ENCODE results near the gene CSNK2A2. TPM values are rescaled to one million over a fixed set of nuclear protein-coding genes. Genes with fewer than 3 reads are reported as not detected.

Gene CSNK2A2
- total and polyA plus RNA-seq, 7 donors: 14.1 to 79.8 (median 29.5) TPM

DNA sequence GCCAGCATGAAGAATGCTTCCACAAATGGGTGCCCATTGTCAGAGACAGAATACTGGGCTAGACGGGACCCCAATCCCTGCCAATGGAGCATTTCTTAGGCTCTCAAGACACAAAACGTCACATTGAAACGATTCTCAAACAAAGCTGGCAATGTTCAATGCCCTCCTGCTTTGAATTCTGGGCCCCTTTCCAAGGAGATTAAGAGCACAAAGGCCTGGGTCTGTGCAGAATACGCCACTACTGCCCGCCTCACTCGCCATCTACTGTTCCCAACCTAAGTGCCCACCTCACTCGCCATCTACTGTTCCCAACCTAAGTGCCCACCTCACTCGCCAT is 78.4 kb downstream of the CSNK2A2 start:
- H3K9me3 ChIP-seq: no peaks in the 10 kb centered on the region
- TF ChIP-seq EP300 (IDR thresholded peaks at IDR 0.05) (no peak), POLR2AphosphoS5 (IDR thresholded peaks at IDR 0.05) (no peak)
- H3K27ac ChIP-seq: peak overlapping the region in 3 of 4 donors; percentile 10 to 67 (median 52)
- DNase-seq: no peak
- WGBS, 2 donors: 73 to 82% methylated on average over 8 of the region's 8 CpGs
- no peaks in the 10 kb centered on the region for H3K27me3 ChIP-seq
- intact Hi-C loops (cut with DNase I): no loop called here
- peaks cover 0 to 90% (median 68%) of the 10 kb centered on the region in 4 donors for H3K4me1 ChIP-seq
- peaks cover 8 to 22% (median 10%) of the 10 kb centered on the region in 4 donors for H3K36me3 ChIP-seq
- H3K4me3 ChIP-seq: no peak overlapping the region

DNA sequence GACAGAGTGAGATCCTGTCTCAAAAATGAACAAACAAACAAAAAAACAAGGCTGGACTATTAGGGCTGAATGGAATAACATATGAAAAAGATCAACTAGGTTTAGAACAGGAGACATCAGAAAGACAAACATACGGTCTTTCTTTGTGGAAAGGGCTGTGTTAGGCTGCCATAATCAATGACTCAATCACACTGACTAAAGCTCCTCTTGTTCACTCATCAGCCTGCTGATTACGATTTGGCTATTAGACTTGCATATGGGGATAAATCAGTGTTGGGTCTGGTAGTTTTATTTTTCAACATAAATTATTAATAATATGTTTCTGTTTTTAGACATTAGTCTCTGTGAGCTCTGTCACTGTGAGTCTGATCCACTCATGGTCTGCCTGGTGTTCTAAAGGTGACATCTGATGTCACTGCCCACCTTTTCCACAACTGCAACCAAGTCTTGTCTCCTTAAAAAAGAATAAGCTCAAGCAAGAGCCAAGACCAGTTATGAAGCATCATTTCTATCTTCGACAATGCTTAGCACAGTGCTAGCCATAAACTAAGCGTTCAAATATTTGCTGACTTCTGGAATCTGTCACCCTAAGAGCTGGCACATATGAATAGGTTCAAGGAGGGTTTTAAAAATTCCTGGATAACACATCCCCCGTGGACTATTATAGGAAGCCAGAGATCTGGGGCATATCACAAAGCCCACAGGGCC is 79.0 kb downstream of the CSNK2A2 start:
- WGBS, 2 donors: 49 to 67% methylated on average over 5 of the region's 5 CpGs
- no peak overlapping the region for H3K4me3 ChIP-seq
- intact Hi-C loops (cut with DNase I): no loop called here
- peak overlapping the region in 3 of 4 donors; percentile 10 to 67 (median 52) for H3K27ac ChIP-seq
- TF ChIP-seq POLR2AphosphoS5 (IDR thresholded peaks at IDR 0.05): peak in 2 of 4 donors; percentile 36 to 44
- no peak for TF ChIP-seq POLR2A (IDR thresholded peaks at IDR 0.05)
- peak in 1 of 4 donors; percentile 10 for TF ChIP-seq EP300 (IDR thresholded peaks at IDR 0.05)
- TF ChIP-seq, protein P1, sequence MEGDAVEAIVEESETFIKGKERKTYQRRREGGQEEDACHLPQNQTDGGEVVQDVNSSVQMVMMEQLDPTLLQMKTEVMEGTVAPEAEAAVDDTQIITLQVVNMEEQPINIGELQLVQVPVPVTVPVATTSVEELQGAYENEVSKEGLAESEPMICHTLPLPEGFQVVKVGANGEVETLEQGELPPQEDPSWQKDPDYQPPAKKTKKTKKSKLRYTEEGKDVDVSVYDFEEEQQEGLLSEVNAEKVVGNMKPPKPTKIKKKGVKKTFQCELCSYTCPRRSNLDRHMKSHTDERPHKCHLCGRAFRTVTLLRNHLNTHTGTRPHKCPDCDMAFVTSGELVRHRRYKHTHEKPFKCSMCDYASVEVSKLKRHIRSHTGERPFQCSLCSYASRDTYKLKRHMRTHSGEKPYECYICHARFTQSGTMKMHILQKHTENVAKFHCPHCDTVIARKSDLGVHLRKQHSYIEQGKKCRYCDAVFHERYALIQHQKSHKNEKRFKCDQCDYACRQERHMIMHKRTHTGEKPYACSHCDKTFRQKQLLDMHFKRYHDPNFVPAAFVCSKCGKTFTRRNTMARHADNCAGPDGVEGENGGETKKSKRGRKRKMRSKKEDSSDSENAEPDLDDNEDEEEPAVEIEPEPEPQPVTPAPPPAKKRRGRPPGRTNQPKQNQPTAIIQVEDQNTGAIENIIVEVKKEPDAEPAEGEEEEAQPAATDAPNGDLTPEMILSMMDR (IDR thresholded peaks at IDR 0.05): no peak
- peaks cover 13 to 27% (median 15%) of the 10 kb centered on the region in 4 donors for H3K36me3 ChIP-seq
- DNase-seq: no peak
- no peaks in the 10 kb centered on the region for H3K9me3 ChIP-seq
- H3K27me3 ChIP-seq: no peaks in the 10 kb centered on the region
- H3K4me1 ChIP-seq: peaks cover 0 to 84% (median 63%) of the 10 kb centered on the region in 4 donors

DNA sequence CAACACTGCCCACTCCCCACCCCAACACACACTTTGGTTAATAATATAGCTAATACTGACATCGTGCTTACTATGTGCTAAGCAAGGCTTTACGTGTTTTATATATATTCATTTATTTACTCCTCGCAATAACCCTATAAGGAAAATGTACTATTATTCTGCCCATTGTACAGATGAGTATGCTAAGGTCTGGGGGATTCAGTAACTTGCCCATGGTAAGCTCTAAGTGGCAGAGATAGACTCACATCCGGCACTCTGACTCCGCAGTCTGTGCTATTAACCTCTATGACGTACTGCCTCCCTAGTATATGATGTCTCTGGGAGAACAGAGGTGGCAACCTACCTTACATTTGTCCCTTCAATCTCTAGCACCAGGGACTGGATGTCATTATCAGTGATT is 81.4 kb downstream of the CSNK2A2 start:
- Histone ChIP-seq H3K4me1 (peaks cover 0 to 66% (median 51%) of the 10 kb centered on the region in 4 donors), H3K27me3 (no peaks in the 10 kb centered on the region), H3K36me3 (peaks cover 14 to 43% (median 26%) of the 10 kb centered on the region in 4 donors), H3K27ac (peak overlapping the region in 1 of 4 donors; percentile 3), H3K9me3 (no peaks in the 10 kb centered on the region), H3K4me3 (no peak overlapping the region)
- DNase-seq: no peak
- WGBS, 2 donors: 92 to 96% methylated on average over 6 of the region's 6 CpGs
- intact Hi-C loops (cut with DNase I): no loop called here
- TF ChIP-seq, protein P1 (IDR thresholded peaks at IDR 0.05): no peak
- TF ChIP-seq POLR2A (IDR thresholded peaks at IDR 0.05) (no peak), EP300 (IDR thresholded peaks at IDR 0.05) (no peak), POLR2AphosphoS5 (IDR thresholded peaks at IDR 0.05) (no peak)

DNA sequence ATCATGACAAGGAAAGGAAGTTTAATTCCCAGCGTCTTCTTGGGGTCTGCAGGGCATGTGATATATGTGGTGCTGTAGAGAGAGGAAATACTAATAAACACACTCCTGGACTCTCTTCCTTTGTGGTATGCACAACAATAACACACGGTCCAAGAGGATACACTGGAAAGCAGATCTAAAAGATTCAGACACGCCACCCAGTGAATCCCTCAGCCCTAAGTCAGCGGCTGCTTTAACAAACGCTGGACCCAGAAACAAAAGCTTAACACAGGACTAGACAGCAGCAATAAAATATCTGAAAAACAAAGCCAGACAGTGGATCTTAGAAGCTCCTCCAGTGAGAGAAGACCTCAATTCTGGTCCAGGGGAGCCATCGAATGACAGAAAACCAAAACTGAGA is 81.8 kb downstream of the CSNK2A2 start:
- Histone ChIP-seq H3K9me3 (no peaks in the 10 kb centered on the region), H3K27me3 (no peaks in the 10 kb centered on the region), H3K27ac (peak overlapping the region in 1 of 4 donors; percentile 3), H3K36me3 (peaks cover 14 to 43% (median 26%) of the 10 kb centered on the region in 4 donors), H3K4me1 (peaks cover 0 to 61% (median 47%) of the 10 kb centered on the region in 4 donors), H3K4me3 (no peak overlapping the region)
- 68 to 80% methylated on average over 6 of the region's 6 CpGs for WGBS, 2 donors
- DNase-seq: no peak
- TF ChIP-seq EP300 (IDR thresholded peaks at IDR 0.05) (no peak), POLR2A (IDR thresholded peaks at IDR 0.05) (no peak)
- TF ChIP-seq, protein P1 (IDR thresholded peaks at IDR 0.05): no peak
- intact Hi-C loops (cut with DNase I): no loop called here

GRCh38 chr16:58114827-58115825 is 82.8 kb downstream of the CSNK2A2 start:
- Histone ChIP-seq H3K9me3 (no peaks in the 10 kb centered on the region), H3K36me3 (peaks cover 14 to 43% (median 26%) of the 10 kb centered on the region in 4 donors), H3K27me3 (no peaks in the 10 kb centered on the region), H3K27ac (peak overlapping the region in 1 of 4 donors; percentile 1), H3K4me1 (peaks cover 0 to 52% (median 37%) of the 10 kb centered on the region in 4 donors), H3K4me3 (no peak overlapping the region)
- TF ChIP-seq POLR2A (IDR thresholded peaks at IDR 0.05) (no peak), EP300 (IDR thresholded peaks at IDR 0.05) (no peak), POLR2AphosphoS5 (IDR thresholded peaks at IDR 0.05) (no peak)
- TF ChIP-seq, protein P1 (IDR thresholded peaks at IDR 0.05): no peak
- no peak for DNase-seq
- intact Hi-C loops (cut with DNase I): no loop called here
- 85 to 88% methylated on average over 23 of the region's 23 CpGs for WGBS, 2 donors

Data from sigmoid colon (tissue), 7 donors.